AG04449 (cell line): ENCODE measurements around the gene NECTIN3.

Source experiments
- CTCF ChIA-PET: fragments of 350-600 bp; formaldehyde crosslinking; extraction: SDS; loops from one replicate; lab custom pipeline; 2021; ENCODE audit warnings: antibody characterized with exemption; lab: Yijun Ruan, JAX
- POLR2A ChIA-PET: fragments of 400-600, 350-600 bp; formaldehyde crosslinking; extraction: SDS; loops from one replicate; lab custom pipeline; 2020; ENCODE audit warnings: antibody characterized with exemption, inconsistent platforms; lab: Yijun Ruan, JAX
- DNase-seq: peaks from one replicate; pipeline ENCODE4 v3.0.0-alpha.2; 2010; ENCODE audit warnings: low read depth, low spot score
- H3K4me3 ChIP-seq: 2 replicates; pipeline ENCODE4 v1.5.1; 2011; ENCODE audit warnings: low read depth, mild to moderate bottlenecking, control low read depth, low read length
- TF ChIP-seq, protein P1 (sequence below): IDR thresholded peaks from one replicate; pipeline ENCODE4 v1.5.1; 2011; ENCODE audit warnings: mild to moderate bottlenecking, moderate library complexity, low read length, control low read depth, inconsistent platforms; ENCODE audit not compliant: insufficient read depth; ENCODE audit errors: missing control alignments

NECTIN3 gene

DNA sequence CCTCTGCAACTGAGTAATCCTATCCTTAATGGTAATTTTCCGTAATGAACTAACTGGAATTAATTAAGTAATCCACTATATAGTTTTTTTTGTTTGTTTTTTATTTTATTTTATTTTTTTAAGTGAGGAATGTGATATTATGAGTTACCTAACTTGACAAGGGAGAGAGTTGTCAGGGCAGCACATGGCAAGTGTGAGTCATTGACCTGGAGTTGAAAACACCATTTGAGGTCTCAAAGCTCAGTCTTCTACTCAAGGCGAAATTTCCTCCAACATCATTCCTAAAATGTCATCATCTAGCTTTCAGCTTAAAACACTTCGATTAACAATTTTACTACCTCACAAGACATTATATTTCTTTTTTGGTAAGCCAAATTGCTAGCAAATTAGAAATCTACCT is 87.8 kb downstream of the NECTIN3 start:
- no peak overlapping the region for H3K4me3 ChIP-seq
- TF ChIP-seq, protein P1, sequence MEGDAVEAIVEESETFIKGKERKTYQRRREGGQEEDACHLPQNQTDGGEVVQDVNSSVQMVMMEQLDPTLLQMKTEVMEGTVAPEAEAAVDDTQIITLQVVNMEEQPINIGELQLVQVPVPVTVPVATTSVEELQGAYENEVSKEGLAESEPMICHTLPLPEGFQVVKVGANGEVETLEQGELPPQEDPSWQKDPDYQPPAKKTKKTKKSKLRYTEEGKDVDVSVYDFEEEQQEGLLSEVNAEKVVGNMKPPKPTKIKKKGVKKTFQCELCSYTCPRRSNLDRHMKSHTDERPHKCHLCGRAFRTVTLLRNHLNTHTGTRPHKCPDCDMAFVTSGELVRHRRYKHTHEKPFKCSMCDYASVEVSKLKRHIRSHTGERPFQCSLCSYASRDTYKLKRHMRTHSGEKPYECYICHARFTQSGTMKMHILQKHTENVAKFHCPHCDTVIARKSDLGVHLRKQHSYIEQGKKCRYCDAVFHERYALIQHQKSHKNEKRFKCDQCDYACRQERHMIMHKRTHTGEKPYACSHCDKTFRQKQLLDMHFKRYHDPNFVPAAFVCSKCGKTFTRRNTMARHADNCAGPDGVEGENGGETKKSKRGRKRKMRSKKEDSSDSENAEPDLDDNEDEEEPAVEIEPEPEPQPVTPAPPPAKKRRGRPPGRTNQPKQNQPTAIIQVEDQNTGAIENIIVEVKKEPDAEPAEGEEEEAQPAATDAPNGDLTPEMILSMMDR, result no peak
- ChIA-PET POLR2A (no interaction called here), CTCF (interaction anchor here (0.8 kb wide), 1 partner anchor 28 kb away, joined by 3 read pairs; no protein-coding TSS in a partner anchor)
- no peak for DNase-seq

DNA sequence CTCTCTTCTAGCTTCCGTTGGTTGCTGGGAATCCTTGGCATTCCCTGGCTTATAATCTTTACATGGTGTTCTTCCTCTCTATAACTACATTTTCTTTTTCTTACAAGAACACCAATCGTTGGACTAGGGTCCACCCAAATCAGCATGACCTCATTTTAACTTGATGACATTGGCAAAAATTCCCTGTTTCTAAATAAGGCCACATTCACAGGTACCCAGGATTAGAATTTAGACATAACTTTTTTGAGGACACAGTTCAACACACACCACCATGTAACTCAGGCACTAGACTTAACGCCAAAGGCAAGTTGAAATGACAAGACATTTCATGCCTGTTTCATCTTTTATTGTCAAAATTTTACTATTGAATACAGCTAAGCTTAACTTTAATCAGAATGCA is 93.0 kb downstream of the NECTIN3 start:
- CTCF ChIA-PET, result no interaction called here
- no peak overlapping the region for H3K4me3 ChIP-seq
- POLR2A ChIA-PET, result no interaction called here
- DNase-seq, result no peak
- TF ChIP-seq, protein P1, result no peak

- DNase-seq, result no peak
- no peak overlapping the region for H3K4me3 ChIP-seq
- ChIA-PET POLR2A (no interaction called here), CTCF (no interaction called here)
- TF ChIP-seq, protein P1, result no peak
Observed at GRCh38 chr3:111165411-111165810, 93.8 kb downstream of the NECTIN3 start.

- TF ChIP-seq, protein P1, result no peak
- H3K4me3 ChIP-seq, result no peak overlapping the region
- CTCF ChIA-PET, result no interaction called here
- no peak for DNase-seq
- POLR2A ChIA-PET, result no interaction called here
Observed at GRCh38 chr3:111173328-111173900, 101.8 kb downstream of the NECTIN3 start.

- TF ChIP-seq, protein P1, result no peak
- POLR2A ChIA-PET, result no interaction called here
- no peak overlapping the region for H3K4me3 ChIP-seq
- CTCF ChIA-PET, result no interaction called here
- no peak for DNase-seq
Observed at GRCh38 chr3:111173906-111174305, 102.3 kb downstream of the NECTIN3 start.

DNA sequence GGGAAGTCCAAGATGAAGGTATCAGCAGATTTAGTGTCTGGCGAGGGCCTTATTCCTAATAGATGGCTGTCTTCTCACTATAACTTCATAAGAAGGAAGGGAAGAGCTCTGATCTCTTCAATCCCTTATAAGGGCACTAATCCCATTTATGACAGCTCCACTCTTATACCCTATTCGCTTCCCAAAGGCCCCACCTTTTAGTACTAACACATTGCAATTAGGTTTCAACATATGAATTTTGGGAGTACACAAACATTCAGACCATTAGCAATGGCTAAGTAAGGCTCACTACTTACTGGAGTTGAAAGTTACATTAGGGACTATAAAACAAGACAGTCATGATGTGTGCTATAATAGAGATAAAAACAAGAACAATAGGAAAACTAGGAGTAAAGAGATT is 118.9 kb downstream of the NECTIN3 start:
- ChIA-PET POLR2A (no interaction called here), CTCF (interaction anchor here (1.1 to 1.4 kb wide), 2 partner anchors 9 to 11 kb away, joined by 3 to 4 read pairs; no protein-coding TSS in a partner anchor)
- TF ChIP-seq, protein P1, result no peak
- DNase-seq, result no peak
- no peak overlapping the region for H3K4me3 ChIP-seq
